GM12875 (cell line): ENCODE measurements around the gene SNX15.

ENCODE experiments used
- H3K4me3 ChIP-seq: one replicate; pipeline ENCODE4 v1.5.1; 2011; ENCODE audit warnings: low read depth, low read length, control low read depth
- CTCF ChIP-seq: IDR thresholded peaks from 2 replicates; pipeline ENCODE4 v1.5.1; 2011; ENCODE audit warnings: low read depth, mild to moderate bottlenecking, control low read depth, inconsistent platforms, low read length, moderate library complexity, borderline replicate concordance; ENCODE audit not compliant: insufficient read depth

SNX15 gene

DNA sequence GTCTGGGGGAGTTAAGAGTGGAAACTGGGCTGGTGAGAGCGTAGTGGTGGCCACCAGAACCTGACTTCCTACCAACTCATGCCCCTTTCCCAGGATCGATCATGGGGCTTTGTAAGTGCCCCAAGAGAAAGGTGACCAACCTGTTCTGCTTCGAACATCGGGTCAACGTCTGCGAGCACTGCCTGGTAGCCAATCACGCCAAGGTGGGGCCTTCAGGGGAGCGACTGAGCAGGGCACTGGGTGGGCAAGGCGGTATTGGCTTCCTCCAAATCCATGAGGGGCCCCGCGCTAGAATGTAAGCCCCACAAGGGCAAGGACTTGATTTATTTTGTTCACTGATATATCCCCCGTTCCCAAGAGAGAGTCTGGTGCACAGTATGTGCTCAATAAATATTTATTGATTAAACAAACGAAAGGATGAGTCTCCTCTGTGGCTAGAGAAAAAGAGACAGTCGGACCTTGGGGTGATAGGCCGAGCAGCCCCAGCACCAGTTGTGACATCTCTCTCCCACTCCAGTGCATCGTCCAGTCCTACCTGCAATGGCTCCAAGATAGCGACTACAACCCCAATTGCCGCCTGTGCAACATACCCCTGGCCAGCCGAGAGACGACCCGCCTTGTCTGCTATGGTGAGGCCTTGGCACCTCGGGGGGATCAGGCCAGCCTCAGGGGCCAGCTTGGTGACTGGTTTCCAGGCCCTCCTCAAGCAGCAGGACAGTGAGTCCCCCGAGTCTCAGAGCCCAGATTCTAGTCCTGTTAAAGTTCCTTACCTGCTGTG lies 57.5 kb downstream of the SNX15 start:
- TF ChIP-seq CTCF, result no peak
- peak overlapping the region; percentile 84 for H3K4me3 ChIP-seq

GRCh38 chr11:65085446-65085845 lies 58.2 kb downstream of the SNX15 start:
- H3K4me3 ChIP-seq, result no peak overlapping the region
- no peak for TF ChIP-seq CTCF

- H3K4me3 ChIP-seq, result no peak overlapping the region
- TF ChIP-seq CTCF, result no peak
Observed at GRCh38 chr11:65086809-65087208, 59.6 kb downstream of the SNX15 start.

DNA sequence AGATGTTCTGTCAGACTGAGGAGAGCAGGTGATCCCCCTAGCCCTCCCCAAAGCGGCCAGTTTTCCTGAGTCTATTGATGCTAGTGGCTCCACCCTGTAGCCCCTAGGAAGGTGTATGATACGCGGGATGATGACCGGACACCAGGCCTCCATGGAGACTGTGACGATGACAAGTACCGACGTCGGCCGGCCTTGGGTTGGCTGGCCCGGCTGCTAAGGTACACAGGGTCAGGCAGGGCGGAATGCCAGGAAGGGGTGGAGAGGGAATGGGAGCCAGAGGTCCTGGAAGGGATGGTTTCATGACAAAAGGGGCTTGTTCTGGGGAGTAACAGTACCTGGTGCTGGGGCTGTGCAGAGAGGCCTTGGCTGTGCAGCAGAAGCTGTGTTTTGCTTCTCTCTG lies 60.0 kb downstream of the SNX15 start:
- H3K4me3 ChIP-seq, result no peak overlapping the region
- TF ChIP-seq CTCF, result no peak

DNA sequence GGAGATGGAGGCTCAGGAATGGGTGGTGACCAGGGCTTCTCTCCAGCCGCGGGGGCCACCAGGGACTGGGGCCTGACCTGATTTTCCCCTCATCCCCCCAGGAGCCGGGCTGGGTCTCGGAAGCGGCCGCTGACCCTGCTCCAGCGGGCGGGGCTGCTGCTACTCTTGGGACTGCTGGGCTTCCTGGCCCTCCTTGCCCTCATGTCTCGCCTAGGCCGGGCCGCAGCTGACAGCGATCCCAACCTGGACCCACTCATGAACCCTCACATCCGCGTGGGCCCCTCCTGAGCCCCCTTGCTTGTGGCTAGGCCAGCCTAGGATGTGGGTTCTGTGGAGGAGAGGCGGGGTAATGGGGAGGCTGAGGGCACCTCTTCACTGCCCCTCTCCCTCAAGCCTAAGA lies 60.6 kb downstream of the SNX15 start:
- no peak overlapping the region for H3K4me3 ChIP-seq
- no peak for TF ChIP-seq CTCF

DNA sequence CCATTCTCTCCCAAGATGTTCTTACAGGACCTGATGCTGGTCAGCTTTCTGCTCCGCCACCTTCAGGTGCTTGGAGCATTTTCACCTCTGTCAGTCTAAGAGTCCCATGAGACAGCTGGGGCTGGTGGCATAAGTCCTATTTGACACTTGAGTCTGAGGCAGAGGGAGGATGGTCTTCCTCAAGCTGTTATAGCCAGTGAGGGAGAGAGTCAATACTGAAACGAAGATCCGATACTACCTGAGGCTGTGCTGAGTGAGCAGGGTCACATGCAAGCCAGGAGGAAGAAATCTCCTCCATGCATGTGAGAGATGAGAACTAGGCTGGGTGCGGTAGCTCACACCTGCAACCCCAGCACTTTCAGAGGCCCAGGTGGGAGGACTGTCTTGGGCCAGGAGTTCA lies 62.4 kb downstream of the SNX15 start:
- H3K4me3 ChIP-seq, result no peak overlapping the region
- TF ChIP-seq CTCF, result no peak
